ENCODE data around the gene SLC34A2.
A peak's percentile ranks its signal among the peaks of the same experiment; 100 is the strongest.

The SLC34A2 gene

DNA sequence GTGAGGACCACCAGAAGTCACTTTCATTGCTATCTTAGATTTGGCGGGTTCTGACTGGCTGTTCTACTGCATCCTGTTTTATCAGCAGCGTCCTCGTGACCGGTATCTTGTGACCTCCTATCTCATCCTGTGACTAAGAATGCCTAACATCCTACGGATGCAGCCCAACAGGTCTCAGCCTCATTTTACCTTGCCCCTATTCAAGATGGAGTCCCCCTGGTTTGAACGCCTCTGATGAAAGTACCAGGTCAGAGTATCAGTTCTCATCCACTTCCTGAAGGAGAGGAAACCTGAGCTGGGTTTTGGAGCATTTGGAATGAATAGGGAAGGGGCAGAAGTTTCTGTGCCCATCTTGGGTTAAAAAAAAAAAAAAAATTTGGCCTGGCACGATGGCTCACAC, 70.2 kb downstream of the SLC34A2 start:
- DNase-seq (ENCODE audit: low spot score) = no peak

DNA sequence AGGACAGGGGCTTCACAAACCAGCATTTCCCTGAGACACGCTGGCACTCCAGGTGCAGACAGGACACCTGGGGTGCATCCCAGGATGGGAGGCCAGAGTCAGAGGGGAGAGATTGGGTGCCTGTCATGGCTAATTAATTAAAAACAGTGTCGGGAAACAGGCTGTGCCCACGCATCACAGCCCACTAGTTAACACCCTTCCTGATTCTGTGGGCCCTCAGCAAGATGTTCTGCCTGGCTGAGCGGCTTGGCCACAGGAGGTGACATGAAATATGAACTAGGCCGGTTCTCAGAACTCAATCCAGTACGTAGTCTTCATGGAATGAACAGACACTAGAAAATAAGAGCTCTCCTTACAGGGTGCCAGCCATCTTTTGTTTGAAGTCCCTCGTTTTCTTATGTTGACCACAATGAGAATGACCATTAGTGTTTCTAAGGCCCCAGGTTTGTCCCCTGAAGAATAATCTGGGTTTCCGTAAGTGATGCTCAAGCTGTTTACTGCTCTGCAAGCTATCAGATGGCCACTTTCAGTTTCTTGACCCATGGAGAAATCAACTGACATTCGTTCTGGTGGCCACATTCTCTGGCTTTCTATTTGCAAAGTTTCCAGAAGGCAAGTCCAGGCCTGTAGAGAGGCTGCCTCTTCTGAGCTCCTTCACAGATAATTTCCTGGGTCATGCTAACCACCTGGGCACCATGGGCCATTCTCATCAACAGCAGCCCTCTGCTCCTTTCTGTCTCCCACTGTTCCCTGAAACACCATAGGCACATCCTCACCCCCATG, 72.3 kb downstream of the SLC34A2 start:
- DNase-seq (ENCODE audit: low spot score) = peak; percentile 44

Data from iPS-NIHi11 (cell line).